HCT116 (cell line): ENCODE measurements around the gene ARPP21. TPM values are rescaled to one million over a fixed set of nuclear protein-coding genes. Genes with fewer than 3 reads are reported as not detected.

Source experiments
- ATAC-seq: fragments of 200-7000 bp; cut with Tn5 transposase; 2 replicates; pipeline ENCODE4 v1.9.1; 2020; ENCODE audit warnings: mild to moderate bottlenecking, moderate library complexity
- BruUV-seq: library from RNA; stranded (reverse); fragments of 400-500 nt; replicated peaks from 2 replicates; lab custom pipeline; 2021; lab: Mats Ljungman, UMichigan
- CTCF ChIA-PET: fragments of 300-600 bp; sonication (Branson Sonifier 250); formaldehyde crosslinking; loops from one replicate; lab custom pipeline; 2021; ENCODE audit warnings: antibody characterized with exemption; lab: Charles Lee
- POLR2A ChIA-PET: fragments of 300-600, 350-600 bp; sonication (Branson Sonifier 250); formaldehyde crosslinking; loops from one replicate; lab custom pipeline; 2021; ENCODE audit warnings: antibody characterized with exemption; lab: Charles Lee
- RAD21 ChIA-PET, 2 experiments: fragments of 300-600 bp; sonication (Branson Sonifier 250); formaldehyde crosslinking; loops; one replicate each; lab custom pipeline; 2023; ENCODE audit warnings: low total read pairs in 2 of 2; ENCODE audit not compliant: uncharacterized antibody in 2 of 2, unreplicated experiment in 2 of 2, low non-redundant PET in 1 of 2; lab: Charles Lee
- DNase-seq: peaks from one replicate; pipeline ENCODE4 v3.0.0-alpha.2; 2010; ENCODE audit warnings: low read depth, low spot score
- H2AFZ ChIP-seq: fragments of 200-600 bp; shearing (Covaris generic), sonication (generic); 2 replicates; pipeline ENCODE4 v1.6.1; 2017; ENCODE audit warnings: low read depth, mixed run types, mixed read lengths, antibody characterized with exemption, low read length; ENCODE audit not compliant: poor library complexity, severe bottlenecking
- H3K27ac ChIP-seq: 2 replicates; pipeline ENCODE4 v1.5.1; 2012; ENCODE audit warnings: low read depth, low read length
- H3K27me3 ChIP-seq: fragments of 200-600 bp; sonication (generic); 2 replicates; pipeline ENCODE4 v1.6.1; 2016; ENCODE audit warnings: mixed run types, low read length, mixed read lengths; ENCODE audit not compliant: insufficient read depth
- H3K36me3 ChIP-seq, 2 experiments: fragments of 200-500 bp in 1 of 2; fragments of 200-600 bp in 1 of 2; sonication (Bioruptor generic) in 1 of 2; sonication (generic) in 1 of 2; 2 replicates each; pipeline versions ENCODE4 v1.5.1 to v1.6.1; 2014 to 2016; ENCODE audit warnings: low read length in 2 of 2, inconsistent platforms in 1 of 2, mixed read lengths in 1 of 2, mixed run types in 1 of 2; ENCODE audit not compliant: insufficient read depth in 2 of 2, control insufficient read depth in 1 of 2
- H3K4me1 ChIP-seq, 2 experiments: fragments of 200-600 bp in 1 of 2; sonication (generic) in 1 of 2; 2 replicates each; pipeline versions ENCODE4 v1.5.1 to v1.6.1; 2012 to 2017; ENCODE audit warnings: low read length in 2 of 2, inconsistent platforms in 1 of 2, mild to moderate bottlenecking in 1 of 2, mixed read lengths in 1 of 2, mixed run types in 1 of 2, moderate library complexity in 1 of 2; ENCODE audit not compliant: insufficient read depth in 2 of 2, control insufficient read depth in 1 of 2
- H3K4me2 ChIP-seq: fragments of 200-600 bp; sonication (generic); 2 replicates; pipeline ENCODE4 v1.6.1; 2017; ENCODE audit warnings: mixed run types, low read length, mixed read lengths
- H3K4me3 ChIP-seq, 2 experiments: fragments of 200-600 bp in 1 of 2; sonication (generic) in 1 of 2; replicated peaks in 1 of 2; 2 replicates each; pipeline ENCODE4 v1.5.1; 2011 to 2016; ENCODE audit warnings: low read length in 2 of 2, control low read depth in 1 of 2, low read depth in 1 of 2, mild to moderate bottlenecking in 1 of 2, mixed read lengths in 1 of 2, mixed run types in 1 of 2
- H3K79me2 ChIP-seq: fragments of 200-600 bp; sonication (generic); 2 replicates; pipeline ENCODE4 v1.6.1; 2017; ENCODE audit warnings: mild to moderate bottlenecking, mixed run types, low read length, moderate library complexity, mixed read lengths; ENCODE audit not compliant: insufficient read depth
- H3K9ac ChIP-seq: fragments of 200-600 bp; sonication (generic); 2 replicates; pipeline ENCODE4 v1.6.1; 2016; ENCODE audit warnings: low read length, mixed read lengths
- H3K9me2 ChIP-seq: fragments of 200-600 bp; sonication (generic), shearing (Covaris generic); 2 replicates; pipeline ENCODE4 v1.6.1; 2017; ENCODE audit warnings: mixed run types, mild to moderate bottlenecking, moderate library complexity; ENCODE audit not compliant: insufficient read depth
- H3K9me3 ChIP-seq, 2 experiments: fragments of 200-500 bp in 1 of 2; fragments of 200-600 bp in 1 of 2; sonication (Bioruptor generic) in 1 of 2; sonication (generic) in 1 of 2; 2 replicates each; pipeline ENCODE4 v1.6.1; 2014 to 2017; ENCODE audit warnings: low read length in 2 of 2, mixed read lengths in 2 of 2, inconsistent platforms in 1 of 2, low read depth in 1 of 2, mild to moderate bottlenecking in 1 of 2, mixed run types in 1 of 2, moderate library complexity in 1 of 2; ENCODE audit not compliant: control insufficient read depth in 1 of 2, insufficient read depth in 1 of 2
- H4K20me1 ChIP-seq: fragments of 200-600 bp; sonication (generic), shearing (Covaris generic); 2 replicates; pipeline ENCODE4 v1.6.1; 2017; ENCODE audit warnings: mixed run types, mild to moderate bottlenecking, moderate library complexity; ENCODE audit not compliant: insufficient read depth
- CBX3 ChIP-seq: IDR thresholded peaks from 2 replicates; pipeline ENCODE4 v1.6.1; 2012; ENCODE audit warnings: low read depth
- CEBPB ChIP-seq: IDR thresholded peaks from 2 replicates; pipeline ENCODE4 v1.6.1; 2012; ENCODE audit warnings: low read depth
- FOSL1 ChIP-seq: IDR thresholded peaks from 2 replicates; pipeline ENCODE4 v1.6.1; 2012; ENCODE audit warnings: low read depth
- POLR2A ChIP-seq: IDR thresholded peaks from 2 replicates; pipeline ENCODE4 v1.7.0; 2011; ENCODE audit warnings: borderline replicate concordance; ENCODE audit not compliant: insufficient read depth, insufficient read length; ENCODE audit errors: extremely low read depth
- POLR2AphosphoS5 ChIP-seq: IDR thresholded peaks from 2 replicates; pipeline ENCODE4 v1.6.1; 2011; ENCODE audit warnings: mild to moderate bottlenecking, low read depth, low read length, moderate library complexity
- RAD21 ChIP-seq: IDR thresholded peaks from 2 replicates; pipeline ENCODE4 v1.6.1; 2012; ENCODE audit warnings: low read depth, mild to moderate bottlenecking
- SIN3A ChIP-seq: IDR thresholded peaks from 2 replicates; pipeline ENCODE4 v1.6.1; 2012; ENCODE audit warnings: low read depth
- SP1 ChIP-seq: IDR thresholded peaks from 2 replicates; pipeline ENCODE4 v1.6.1; 2012; ENCODE audit warnings: low read depth
- SRF ChIP-seq: IDR thresholded peaks from 2 replicates; pipeline ENCODE4 v1.6.1; 2012; ENCODE audit warnings: low read depth
- TCF7L2 ChIP-seq: IDR thresholded peaks from 2 replicates; pipeline ENCODE4 v1.7.0; 2011; ENCODE audit warnings: borderline replicate concordance, inconsistent platforms; ENCODE audit not compliant: insufficient read depth, insufficient read length; ENCODE audit errors: extremely low read depth
- YY1 ChIP-seq: IDR thresholded peaks from 2 replicates; pipeline ENCODE4 v1.6.1; 2011; ENCODE audit warnings: low read length, low read depth, moderate library complexity, mild to moderate bottlenecking; ENCODE audit not compliant: insufficient replicate concordance; ENCODE audit errors: extremely low read depth
- ZNF274 ChIP-seq: fragments of 200-500 bp; sonication (Bioruptor generic); IDR thresholded peaks from 2 replicates; pipeline ENCODE4 v1.6.1; 2014; ENCODE audit warnings: mild to moderate bottlenecking, low read depth, low read length, inconsistent platforms
- intact Hi-C: fragments of 100-400 bp; cut with micrococcal nuclease; formaldehyde crosslinking; loops from 2 replicates; pipeline ENCODE4 v1.10.0; 2022
- total RNA-seq: library from RNA; stranded (reverse); gene quantifications from one replicate; pipeline ENCODE4 v1.2.1, GENCODE V29; 2021; ENCODE audit not compliant: unreplicated experiment
- TF ChIP-seq, protein P1 (sequence below): IDR thresholded peaks from 2 replicates; pipeline ENCODE4 v1.6.1; 2012
- TF ChIP-seq, protein P2 (sequence below): IDR thresholded peaks from 2 replicates; pipeline ENCODE4 v1.6.1; 2012; ENCODE audit warnings: low read depth
- TF ChIP-seq, protein P3 (sequence below): IDR thresholded peaks from 2 replicates; pipeline ENCODE4 v1.6.1; 2011; ENCODE audit warnings: mild to moderate bottlenecking, low read length, moderate library complexity; ENCODE audit not compliant: insufficient replicate concordance; ENCODE audit errors: extremely low read depth

Gene ARPP21
- total RNA-seq, 1 experiment from 2014 or later = not detected

DNA sequence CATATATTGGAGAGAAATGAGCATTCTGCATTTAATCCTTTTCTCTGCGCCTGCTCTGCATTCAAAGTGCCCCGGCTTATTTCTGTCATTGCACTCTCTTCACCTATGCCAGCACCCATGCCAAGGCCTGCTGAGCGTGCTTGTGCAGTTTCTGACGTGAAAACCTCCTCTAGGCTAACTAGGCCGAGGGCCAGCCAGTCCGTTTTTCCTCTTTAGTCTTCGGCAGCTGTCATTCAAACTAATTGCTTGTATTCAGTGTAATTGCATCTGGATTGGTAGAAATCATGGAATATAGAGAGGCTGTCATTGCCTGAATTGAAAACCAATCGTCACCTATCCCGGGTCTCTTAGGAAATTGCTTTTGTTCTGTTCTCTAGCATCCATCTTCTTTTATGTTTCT is 94.0 kb downstream of the ARPP21 start:
- no peaks in the 10 kb centered on the region for H3K36me3 ChIP-seq

More for the DNA sequence above, 94.0 kb downstream of the ARPP21 start:
- no peak for ATAC-seq
- H3K9ac ChIP-seq = no peak overlapping the region
- intact Hi-C loops = no loop called here
- ChIA-PET RAD21 (no interaction called here), POLR2A (no interaction called here), CTCF (no interaction called here)
- H3K27ac ChIP-seq = no peak overlapping the region
- no TSS peak for BruUV-seq
- peaks cover 6 to 9% of the 10 kb centered on the region in 2 experiments; a peak in 2 of 4 replicates for H3K9me3 ChIP-seq
- no peaks in the 10 kb centered on the region for H4K20me1 ChIP-seq
- H3K9me2 ChIP-seq = no peaks in the 10 kb centered on the region
- no peaks in the 10 kb centered on the region for H3K79me2 ChIP-seq
- no peaks in the 10 kb centered on the region for H3K27me3 ChIP-seq
- no peak for DNase-seq
- TF ChIP-seq FOSL1 (no peak), POLR2A (no peak), CEBPB (no peak), ZNF274 (no peak), RAD21 (no peak), POLR2AphosphoS5 (no peak), SIN3A (no peak), YY1 (no peak), CBX3 (no peak), SRF (no peak), TCF7L2 (no peak), SP1 (no peak)
- TF ChIP-seq, protein P1, sequence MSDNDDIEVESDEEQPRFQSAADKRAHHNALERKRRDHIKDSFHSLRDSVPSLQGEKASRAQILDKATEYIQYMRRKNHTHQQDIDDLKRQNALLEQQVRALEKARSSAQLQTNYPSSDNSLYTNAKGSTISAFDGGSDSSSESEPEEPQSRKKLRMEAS = no peak
- TF ChIP-seq, protein P2, sequence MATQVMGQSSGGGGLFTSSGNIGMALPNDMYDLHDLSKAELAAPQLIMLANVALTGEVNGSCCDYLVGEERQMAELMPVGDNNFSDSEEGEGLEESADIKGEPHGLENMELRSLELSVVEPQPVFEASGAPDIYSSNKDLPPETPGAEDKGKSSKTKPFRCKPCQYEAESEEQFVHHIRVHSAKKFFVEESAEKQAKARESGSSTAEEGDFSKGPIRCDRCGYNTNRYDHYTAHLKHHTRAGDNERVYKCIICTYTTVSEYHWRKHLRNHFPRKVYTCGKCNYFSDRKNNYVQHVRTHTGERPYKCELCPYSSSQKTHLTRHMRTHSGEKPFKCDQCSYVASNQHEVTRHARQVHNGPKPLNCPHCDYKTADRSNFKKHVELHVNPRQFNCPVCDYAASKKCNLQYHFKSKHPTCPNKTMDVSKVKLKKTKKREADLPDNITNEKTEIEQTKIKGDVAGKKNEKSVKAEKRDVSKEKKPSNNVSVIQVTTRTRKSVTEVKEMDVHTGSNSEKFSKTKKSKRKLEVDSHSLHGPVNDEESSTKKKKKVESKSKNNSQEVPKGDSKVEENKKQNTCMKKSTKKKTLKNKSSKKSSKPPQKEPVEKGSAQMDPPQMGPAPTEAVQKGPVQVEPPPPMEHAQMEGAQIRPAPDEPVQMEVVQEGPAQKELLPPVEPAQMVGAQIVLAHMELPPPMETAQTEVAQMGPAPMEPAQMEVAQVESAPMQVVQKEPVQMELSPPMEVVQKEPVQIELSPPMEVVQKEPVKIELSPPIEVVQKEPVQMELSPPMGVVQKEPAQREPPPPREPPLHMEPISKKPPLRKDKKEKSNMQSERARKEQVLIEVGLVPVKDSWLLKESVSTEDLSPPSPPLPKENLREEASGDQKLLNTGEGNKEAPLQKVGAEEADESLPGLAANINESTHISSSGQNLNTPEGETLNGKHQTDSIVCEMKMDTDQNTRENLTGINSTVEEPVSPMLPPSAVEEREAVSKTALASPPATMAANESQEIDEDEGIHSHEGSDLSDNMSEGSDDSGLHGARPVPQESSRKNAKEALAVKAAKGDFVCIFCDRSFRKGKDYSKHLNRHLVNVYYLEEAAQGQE = no peak
- TF ChIP-seq, protein P3, sequence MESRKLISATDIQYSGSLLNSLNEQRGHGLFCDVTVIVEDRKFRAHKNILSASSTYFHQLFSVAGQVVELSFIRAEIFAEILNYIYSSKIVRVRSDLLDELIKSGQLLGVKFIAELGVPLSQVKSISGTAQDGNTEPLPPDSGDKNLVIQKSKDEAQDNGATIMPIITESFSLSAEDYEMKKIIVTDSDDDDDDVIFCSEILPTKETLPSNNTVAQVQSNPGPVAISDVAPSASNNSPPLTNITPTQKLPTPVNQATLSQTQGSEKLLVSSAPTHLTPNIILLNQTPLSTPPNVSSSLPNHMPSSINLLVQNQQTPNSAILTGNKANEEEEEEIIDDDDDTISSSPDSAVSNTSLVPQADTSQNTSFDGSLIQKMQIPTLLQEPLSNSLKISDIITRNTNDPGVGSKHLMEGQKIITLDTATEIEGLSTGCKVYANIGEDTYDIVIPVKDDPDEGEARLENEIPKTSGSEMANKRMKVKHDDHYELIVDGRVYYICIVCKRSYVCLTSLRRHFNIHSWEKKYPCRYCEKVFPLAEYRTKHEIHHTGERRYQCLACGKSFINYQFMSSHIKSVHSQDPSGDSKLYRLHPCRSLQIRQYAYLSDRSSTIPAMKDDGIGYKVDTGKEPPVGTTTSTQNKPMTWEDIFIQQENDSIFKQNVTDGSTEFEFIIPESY = no peak
- no peak overlapping the region for H3K4me2 ChIP-seq
- no peak overlapping the region for H2AFZ ChIP-seq
- no peak overlapping the region for H3K4me3 ChIP-seq
- no peaks in the 10 kb centered on the region for H3K4me1 ChIP-seq
